DOHH2 (cell line): Measurements from ENCODE around the gene ANKRD13B.

Source experiments
- EZH2phosphoT487 ChIP-seq: fragments of 200-600 bp; sonication (generic); IDR thresholded peaks from 2 replicates; pipeline ENCODE4 v1.6.1; 2017; ENCODE audit warnings: borderline replicate concordance, mild to moderate bottlenecking, antibody characterized with exemption, low read length, moderate library complexity, mixed read lengths
- TF ChIP-seq, protein P1 (sequence below): fragments of 200-600 bp; sonication (generic); IDR thresholded peaks from one replicate; pipeline ENCODE4 v1.5.1; 2014; ENCODE audit warnings: antibody characterized with exemption, mild to moderate bottlenecking, low read depth, low read length; ENCODE audit not compliant: poor library complexity, severe bottlenecking

DNA sequence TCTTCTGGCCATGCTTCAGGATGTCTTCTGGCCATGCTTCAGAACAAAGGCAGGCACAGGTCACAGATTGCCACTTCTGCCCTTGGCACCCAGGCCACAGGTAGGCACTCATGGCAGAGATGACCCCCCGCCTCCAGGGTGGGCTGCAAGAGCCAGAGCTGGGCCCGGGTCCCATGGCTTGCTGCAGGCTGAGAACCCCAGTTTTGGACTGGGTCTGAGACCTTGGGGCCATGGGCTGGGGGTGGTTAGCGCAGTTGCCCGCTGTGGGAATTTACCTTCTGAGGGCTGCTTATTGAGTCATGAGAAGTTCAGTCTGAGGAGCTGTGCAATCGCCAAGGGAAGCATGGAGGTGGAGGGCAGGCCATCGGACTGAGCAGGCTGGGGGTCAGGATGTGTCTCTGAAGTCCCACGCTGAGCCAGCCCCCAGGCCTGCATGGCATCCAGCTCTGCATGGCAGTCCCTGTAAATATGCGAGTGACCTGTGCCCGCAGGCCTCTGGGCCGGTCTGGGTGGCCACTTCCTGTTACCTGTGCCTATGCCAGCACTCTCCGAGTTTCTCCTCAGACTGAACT is 1.7 kb downstream of the ANKRD13B start:
- TF ChIP-seq, protein P1, sequence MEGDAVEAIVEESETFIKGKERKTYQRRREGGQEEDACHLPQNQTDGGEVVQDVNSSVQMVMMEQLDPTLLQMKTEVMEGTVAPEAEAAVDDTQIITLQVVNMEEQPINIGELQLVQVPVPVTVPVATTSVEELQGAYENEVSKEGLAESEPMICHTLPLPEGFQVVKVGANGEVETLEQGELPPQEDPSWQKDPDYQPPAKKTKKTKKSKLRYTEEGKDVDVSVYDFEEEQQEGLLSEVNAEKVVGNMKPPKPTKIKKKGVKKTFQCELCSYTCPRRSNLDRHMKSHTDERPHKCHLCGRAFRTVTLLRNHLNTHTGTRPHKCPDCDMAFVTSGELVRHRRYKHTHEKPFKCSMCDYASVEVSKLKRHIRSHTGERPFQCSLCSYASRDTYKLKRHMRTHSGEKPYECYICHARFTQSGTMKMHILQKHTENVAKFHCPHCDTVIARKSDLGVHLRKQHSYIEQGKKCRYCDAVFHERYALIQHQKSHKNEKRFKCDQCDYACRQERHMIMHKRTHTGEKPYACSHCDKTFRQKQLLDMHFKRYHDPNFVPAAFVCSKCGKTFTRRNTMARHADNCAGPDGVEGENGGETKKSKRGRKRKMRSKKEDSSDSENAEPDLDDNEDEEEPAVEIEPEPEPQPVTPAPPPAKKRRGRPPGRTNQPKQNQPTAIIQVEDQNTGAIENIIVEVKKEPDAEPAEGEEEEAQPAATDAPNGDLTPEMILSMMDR, result no peak
- no peak for TF ChIP-seq EZH2phosphoT487
